ENCODE measurements around the gene KCNIP1.

KCNIP1 gene

DNA sequence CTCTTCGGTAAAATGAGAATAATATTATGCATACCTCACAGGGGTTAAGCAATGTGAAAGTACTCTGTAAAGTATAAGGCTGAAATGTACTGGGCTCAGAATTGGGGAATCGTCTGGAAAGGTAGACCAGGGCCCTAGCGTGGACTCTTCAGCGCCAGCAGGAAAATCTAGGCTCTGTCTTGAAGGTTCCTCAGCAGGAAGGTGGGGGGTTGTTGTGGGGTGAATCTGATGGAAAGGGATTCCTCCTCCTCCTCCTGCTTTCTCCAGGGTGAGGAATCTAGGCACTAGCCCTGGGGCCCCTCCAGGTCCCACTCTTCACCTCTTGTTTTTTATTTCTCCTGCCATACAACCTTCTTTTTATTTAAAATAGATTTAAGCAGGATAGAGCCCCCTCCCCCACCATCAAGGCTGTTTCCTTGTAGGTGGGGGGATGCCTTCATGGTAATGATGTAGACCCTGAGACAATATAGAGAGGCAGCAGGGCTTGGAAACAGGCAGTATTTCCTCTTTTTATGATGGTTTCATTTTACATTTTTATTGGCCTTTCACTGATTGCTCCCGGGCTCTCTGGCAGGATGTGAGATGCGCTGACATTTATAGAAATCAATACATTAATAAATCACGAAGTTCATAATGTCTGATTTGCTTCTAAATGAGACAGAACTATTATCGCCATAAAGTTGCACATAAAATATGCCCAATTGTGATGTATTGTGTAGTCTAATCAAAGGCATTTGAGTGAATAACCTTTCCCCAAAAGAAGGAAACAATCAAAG, 200.8 kb downstream of the KCNIP1 start:
- peaks cover 4% of the 10 kb centered on the region for H3K27me3 Mint-ChIP-seq
- no peak overlapping the region for H3K27ac Mint-ChIP-seq
- H3K9me3 Mint-ChIP-seq = peaks cover 3% of the 10 kb centered on the region
- no peaks in the 10 kb centered on the region for H3K4me1 Mint-ChIP-seq
- H3K4me3 Mint-ChIP-seq = no peak overlapping the region
- no peaks in the 10 kb centered on the region for H3K36me3 Mint-ChIP-seq
- DNase-seq (ENCODE audit: low spot score in 2 of 2) (no peak), ATAC-seq (ENCODE audit: low read depth) (no peak)

DNA sequence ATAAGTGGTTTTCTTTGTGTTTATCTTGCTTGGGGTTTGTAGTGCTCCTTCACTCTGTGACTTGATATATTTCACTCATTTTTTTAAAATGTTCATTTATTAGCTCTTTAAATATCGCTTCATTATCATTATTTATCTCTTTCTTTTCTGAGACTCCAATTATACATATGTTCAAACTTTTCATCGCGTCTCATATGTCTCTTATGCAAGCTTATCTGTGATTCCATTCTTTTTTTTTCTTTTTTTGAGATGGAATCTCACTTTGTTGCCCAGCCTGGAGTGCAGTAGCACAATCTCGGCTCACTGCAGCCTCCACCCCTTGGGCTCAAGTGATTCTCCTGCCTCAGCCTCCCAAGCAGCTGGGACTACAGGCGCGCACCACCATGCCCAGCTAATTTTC, 205.8 kb downstream of the KCNIP1 start:
- peaks cover 5% of the 10 kb centered on the region for H3K27me3 Mint-ChIP-seq
- no peaks in the 10 kb centered on the region for H3K4me1 Mint-ChIP-seq
- H3K27ac Mint-ChIP-seq = no peak overlapping the region
- DNase-seq (ENCODE audit: low spot score in 2 of 2) (no peak), ATAC-seq (ENCODE audit: low read depth) (no peak)
- peaks cover 9% of the 10 kb centered on the region for H3K9me3 Mint-ChIP-seq
- H3K4me3 Mint-ChIP-seq = no peak overlapping the region
- H3K36me3 Mint-ChIP-seq = no peaks in the 10 kb centered on the region

DNA sequence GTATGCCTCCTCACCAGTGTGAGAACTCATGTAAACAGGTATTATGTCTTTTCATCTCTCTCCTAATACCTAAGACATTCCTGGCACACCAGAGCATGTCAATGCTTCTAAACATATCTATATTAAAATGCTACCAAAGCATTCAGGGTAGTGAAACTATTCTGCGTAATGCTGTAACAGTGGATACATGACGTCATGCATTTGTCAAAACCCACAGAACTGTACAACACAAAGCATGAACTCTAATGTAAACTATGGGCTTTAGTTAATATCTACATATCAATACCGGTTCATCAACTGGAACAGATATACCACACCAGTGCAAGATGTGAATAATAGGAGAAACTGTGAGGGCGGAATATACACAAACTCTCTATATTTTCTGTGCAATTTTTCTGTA, 207.5 kb downstream of the KCNIP1 start:
- Mint-ChIP-seq H3K4me3 (no peak overlapping the region), H3K4me1 (no peaks in the 10 kb centered on the region), H3K9me3 (peaks cover 9% of the 10 kb centered on the region)

DNA sequence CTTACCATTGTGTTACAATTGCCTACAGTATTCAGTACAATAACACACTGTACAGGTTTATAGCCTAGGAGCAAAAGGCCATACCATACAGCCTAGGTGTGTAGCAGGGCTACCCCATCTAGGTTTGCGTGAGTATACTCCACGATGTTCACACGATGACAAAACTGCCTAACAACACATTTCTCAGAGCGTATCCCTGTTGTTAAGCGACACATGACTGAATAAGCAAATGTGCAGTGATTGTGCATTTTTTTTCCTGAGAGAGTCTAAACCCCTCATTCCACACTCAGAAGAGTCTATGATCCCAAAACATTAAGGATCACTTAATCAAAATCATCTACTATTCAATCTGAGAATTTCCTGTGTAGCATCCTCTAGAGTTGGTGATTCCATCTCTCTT, 211.3 kb downstream of the KCNIP1 start:
- Mint-ChIP-seq H3K9me3 (peaks cover 6% of the 10 kb centered on the region), H3K36me3 (no peaks in the 10 kb centered on the region), H3K4me3 (no peak overlapping the region), H3K4me1 (no peaks in the 10 kb centered on the region), H3K27ac (no peak overlapping the region), H3K27me3 (peaks cover 14% of the 10 kb centered on the region)
- ATAC-seq (ENCODE audit: low read depth) (no peak), DNase-seq (ENCODE audit: low spot score in 2 of 2) (no peak)

More for the DNA sequence above, 207.5 kb downstream of the KCNIP1 start:
- DNase-seq (ENCODE audit: low spot score in 2 of 2) (no peak), ATAC-seq (ENCODE audit: low read depth) (no peak)
- H3K36me3 Mint-ChIP-seq = no peaks in the 10 kb centered on the region
- no peak overlapping the region for H3K27ac Mint-ChIP-seq
- peaks cover 8% of the 10 kb centered on the region for H3K27me3 Mint-ChIP-seq

DNA sequence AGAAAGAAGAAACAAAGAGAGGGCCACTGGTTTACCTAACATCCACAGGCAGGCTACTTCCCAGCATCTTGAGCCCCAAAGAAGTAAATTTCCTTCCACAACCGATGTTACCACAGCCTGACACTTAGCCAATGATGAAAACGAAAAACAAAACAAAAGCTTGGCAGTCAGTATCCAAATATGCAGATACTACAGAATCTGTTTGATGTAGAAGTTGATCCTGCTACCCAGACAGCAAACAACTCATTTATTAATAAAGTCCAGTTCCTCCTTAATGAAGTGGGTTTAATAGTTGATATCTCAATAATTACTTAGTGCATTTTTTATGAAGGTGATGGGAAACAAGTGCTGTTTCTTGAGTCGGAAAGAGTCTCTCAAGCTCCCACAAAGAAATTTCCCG, 212.6 kb downstream of the KCNIP1 start:
- Mint-ChIP-seq H3K4me1 (no peaks in the 10 kb centered on the region), H3K36me3 (no peaks in the 10 kb centered on the region), H3K9me3 (no peaks in the 10 kb centered on the region), H3K4me3 (no peak overlapping the region), H3K27me3 (peaks cover 12% of the 10 kb centered on the region), H3K27ac (no peak overlapping the region)
- ATAC-seq (ENCODE audit: low read depth) (no peak), DNase-seq (ENCODE audit: low spot score in 2 of 2) (no peak)

DNA sequence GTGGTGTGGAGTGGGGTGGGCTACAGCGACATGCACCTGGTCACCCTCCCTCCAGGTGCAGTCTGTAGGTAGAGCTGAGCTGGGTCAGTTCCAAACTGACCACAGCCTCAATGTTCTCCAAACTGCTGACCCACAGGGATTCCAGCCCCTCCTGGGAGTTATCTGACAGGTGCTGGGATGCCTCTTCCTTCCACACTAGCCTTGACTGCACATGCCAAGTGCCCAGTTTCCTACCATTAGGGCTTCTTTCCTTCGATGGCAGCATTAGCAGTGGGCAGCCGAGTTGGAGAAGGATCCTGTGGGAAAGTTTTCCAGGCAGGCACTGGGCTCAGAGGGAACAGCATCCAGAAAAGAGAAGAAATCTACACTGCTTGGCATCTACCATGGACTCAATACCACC, 215.7 kb downstream of the KCNIP1 start:
- no peaks in the 10 kb centered on the region for H3K36me3 Mint-ChIP-seq
- H3K27ac Mint-ChIP-seq = no peak overlapping the region
- H3K4me1 Mint-ChIP-seq = no peaks in the 10 kb centered on the region
- peaks cover 19% of the 10 kb centered on the region for H3K27me3 Mint-ChIP-seq
- DNase-seq (ENCODE audit: low spot score in 2 of 2) (no peak), ATAC-seq (ENCODE audit: low read depth) (no peak)
- H3K4me3 Mint-ChIP-seq = no peak overlapping the region
- no peaks in the 10 kb centered on the region for H3K9me3 Mint-ChIP-seq

DNA sequence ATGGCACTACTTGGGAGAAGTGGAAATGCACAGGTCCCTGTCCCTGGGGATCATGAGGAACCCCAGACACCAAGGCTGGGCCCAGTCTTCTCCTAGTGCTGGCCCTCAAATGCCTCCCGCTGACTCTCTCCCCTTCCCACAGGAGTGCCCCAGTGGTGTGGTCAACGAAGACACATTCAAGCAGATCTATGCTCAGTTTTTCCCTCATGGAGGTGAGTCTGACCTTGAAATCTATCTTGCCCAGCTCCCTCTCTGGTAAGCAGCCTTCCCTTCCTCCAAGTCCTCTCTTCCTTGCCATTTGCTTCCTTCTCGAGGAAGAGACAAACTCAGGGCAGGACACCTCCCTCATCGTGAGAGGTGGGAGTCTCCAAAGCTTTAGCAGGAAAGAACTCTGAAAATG, 216.4 kb downstream of the KCNIP1 start:
- Mint-ChIP-seq H3K36me3 (no peaks in the 10 kb centered on the region), H3K27ac (no peak overlapping the region)

DNA sequence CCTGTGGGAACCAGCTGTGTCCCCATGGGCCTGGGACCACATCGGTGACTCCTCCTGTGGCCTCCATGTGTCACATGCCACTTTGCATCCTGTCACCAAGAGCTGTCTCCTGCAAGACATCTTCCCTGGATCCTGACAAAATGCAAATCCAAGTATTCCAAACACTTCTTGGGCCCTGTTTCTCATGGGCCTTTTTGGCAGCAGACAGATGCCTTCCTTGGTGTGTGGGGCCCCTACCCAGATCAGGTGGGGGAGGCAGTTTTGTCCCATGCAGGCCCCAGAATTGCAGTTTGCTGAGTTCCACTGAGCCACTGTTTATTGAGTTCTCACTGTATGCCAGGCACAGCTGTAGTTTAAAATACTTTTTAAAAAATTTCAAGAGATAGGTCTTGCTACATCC, 217.2 kb downstream of the KCNIP1 start:
- no peak overlapping the region for H3K27ac Mint-ChIP-seq

More for the DNA sequence above, 216.4 kb downstream of the KCNIP1 start:
- no peaks in the 10 kb centered on the region for H3K4me1 Mint-ChIP-seq
- H3K4me3 Mint-ChIP-seq = no peak overlapping the region
- H3K9me3 Mint-ChIP-seq = no peaks in the 10 kb centered on the region
- DNase-seq (ENCODE audit: low spot score in 2 of 2) = no peak
- H3K27me3 Mint-ChIP-seq = peaks cover 19% of the 10 kb centered on the region
- ATAC-seq (ENCODE audit: low read depth) = no peak

DNA sequence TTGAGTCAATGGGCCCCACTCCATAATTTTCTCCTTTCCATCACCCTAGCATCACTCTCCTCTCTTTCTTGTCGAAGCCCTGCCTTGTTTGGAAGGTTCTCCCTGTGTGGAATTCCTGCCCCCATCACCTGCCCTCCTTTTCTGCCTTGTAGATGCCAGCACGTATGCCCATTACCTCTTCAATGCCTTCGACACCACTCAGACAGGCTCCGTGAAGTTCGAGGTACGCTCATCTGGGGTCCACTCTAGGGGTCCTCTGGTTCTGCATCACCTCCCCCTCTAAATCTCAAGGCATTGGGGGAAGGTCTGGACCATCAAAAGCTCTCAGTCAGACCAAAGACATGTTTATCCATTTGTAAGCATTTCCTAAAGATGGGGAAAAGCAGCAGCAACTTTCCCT, 217.9 kb downstream of the KCNIP1 start:
- Mint-ChIP-seq H3K27me3 (peaks cover 16% of the 10 kb centered on the region), H3K36me3 (no peaks in the 10 kb centered on the region), H3K4me1 (no peaks in the 10 kb centered on the region), H3K27ac (no peak overlapping the region), H3K4me3 (no peak overlapping the region), H3K9me3 (no peaks in the 10 kb centered on the region)
- DNase-seq (ENCODE audit: low spot score in 2 of 2) (no peak), ATAC-seq (ENCODE audit: low read depth) (no peak)

More for the DNA sequence above, 217.2 kb downstream of the KCNIP1 start:
- Mint-ChIP-seq H3K36me3 (no peaks in the 10 kb centered on the region), H3K4me1 (no peaks in the 10 kb centered on the region), H3K4me3 (no peak overlapping the region), H3K9me3 (no peaks in the 10 kb centered on the region), H3K27me3 (peaks cover 16% of the 10 kb centered on the region)
- ATAC-seq (ENCODE audit: low read depth) (no peak), DNase-seq (ENCODE audit: low spot score in 2 of 2) (no peak)

DNA sequence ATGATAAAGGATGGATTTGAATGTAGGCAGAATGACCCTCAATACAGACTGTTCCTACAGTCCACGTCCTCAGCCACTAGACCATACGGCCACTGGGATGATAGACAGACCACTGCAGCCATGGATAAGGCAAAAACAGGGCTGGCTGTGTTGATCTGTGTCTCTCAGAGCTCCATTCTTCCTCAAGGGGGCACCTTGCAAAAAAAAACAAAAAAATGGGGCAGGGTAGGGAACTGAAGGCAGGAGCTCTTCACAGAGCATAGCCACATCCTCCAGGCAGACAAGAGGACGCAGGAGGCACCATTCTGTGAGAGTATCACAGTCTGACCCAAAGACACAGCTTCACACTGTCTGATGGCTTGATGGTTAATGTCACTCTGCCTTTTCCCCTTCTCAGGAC, 218.5 kb downstream of the KCNIP1 start:
- H3K9me3 Mint-ChIP-seq = no peaks in the 10 kb centered on the region
- H3K27me3 Mint-ChIP-seq = peaks cover 16% of the 10 kb centered on the region
- ATAC-seq (ENCODE audit: low read depth) (no peak), DNase-seq (ENCODE audit: low spot score in 2 of 2) (no peak)
- H3K27ac Mint-ChIP-seq = no peak overlapping the region
- H3K4me1 Mint-ChIP-seq = no peaks in the 10 kb centered on the region
- H3K36me3 Mint-ChIP-seq = no peaks in the 10 kb centered on the region
- no peak overlapping the region for H3K4me3 Mint-ChIP-seq

DNA sequence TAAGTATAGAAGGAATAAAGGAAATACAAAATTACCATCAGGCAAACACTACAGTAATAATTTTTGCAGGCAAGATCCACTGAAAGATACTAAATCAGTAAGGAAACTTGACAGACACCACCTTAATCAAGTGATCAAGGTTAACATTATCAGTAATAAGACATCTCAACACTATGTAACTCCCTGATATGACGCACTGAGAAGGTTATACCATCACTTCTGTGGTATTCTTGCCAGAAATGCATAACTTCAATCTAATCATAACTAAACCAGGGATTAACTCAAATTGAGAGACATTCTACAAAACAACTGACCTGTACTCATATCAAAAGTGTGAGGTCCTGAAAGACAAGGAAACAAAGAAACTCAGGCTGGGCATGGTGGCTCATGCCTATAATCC, 227.2 kb downstream of the KCNIP1 start:
- Mint-ChIP-seq H3K27me3 (peaks cover 2% of the 10 kb centered on the region), H3K36me3 (no peaks in the 10 kb centered on the region), H3K9me3 (peaks cover 5% of the 10 kb centered on the region), H3K4me1 (no peaks in the 10 kb centered on the region), H3K27ac (no peak overlapping the region), H3K4me3 (no peak overlapping the region)
- ATAC-seq (ENCODE audit: low read depth) = no peak
- DNase-seq (ENCODE audit: low spot score in 2 of 2) = no peak

DNA sequence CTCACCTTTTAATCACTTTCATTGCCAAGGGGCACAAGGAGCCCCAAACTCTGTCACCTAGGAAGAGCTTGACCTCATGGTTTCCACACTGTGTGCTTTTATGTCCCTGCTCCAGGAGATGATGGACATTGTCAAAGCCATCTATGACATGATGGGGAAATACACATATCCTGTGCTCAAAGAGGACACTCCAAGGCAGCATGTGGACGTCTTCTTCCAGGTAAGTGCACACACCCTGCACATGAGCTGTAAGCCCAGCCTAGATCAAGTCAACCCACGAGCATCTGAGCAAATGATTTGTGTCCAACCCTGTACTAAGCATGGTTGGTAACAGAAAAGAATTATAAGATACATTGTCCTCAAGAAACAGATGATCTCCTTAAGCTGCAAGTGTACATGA, 228.9 kb downstream of the KCNIP1 start:
- H3K27me3 Mint-ChIP-seq = peaks cover 2% of the 10 kb centered on the region
- peaks cover 5% of the 10 kb centered on the region for H3K9me3 Mint-ChIP-seq
- DNase-seq (ENCODE audit: low spot score in 2 of 2) (no peak), ATAC-seq (ENCODE audit: low read depth) (no peak)
- H3K4me3 Mint-ChIP-seq = no peak overlapping the region
- H3K36me3 Mint-ChIP-seq = no peaks in the 10 kb centered on the region
- H3K27ac Mint-ChIP-seq = no peak overlapping the region
- no peaks in the 10 kb centered on the region for H3K4me1 Mint-ChIP-seq

DNA sequence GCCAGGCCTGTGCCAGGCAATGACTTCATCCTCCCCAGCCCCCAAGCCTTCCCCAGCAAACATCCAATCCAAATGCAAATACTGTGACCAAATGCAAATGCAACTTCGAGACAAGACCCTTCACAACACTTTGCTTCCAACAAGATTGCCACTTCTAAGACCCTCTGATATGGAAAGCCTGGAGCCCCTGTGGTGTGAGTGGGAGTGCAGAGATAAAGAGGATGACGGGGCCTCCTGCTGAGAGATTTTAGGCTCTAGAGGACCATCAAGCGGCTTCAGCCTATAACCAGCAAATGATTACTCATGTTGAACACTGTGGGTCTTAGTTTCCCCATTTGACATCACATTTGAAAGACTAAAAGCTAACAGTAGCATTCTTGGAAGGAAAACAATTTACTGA, 233.1 kb downstream of the KCNIP1 start:
- H3K9me3 Mint-ChIP-seq = peaks cover 5% of the 10 kb centered on the region
- H3K27ac Mint-ChIP-seq = no peak overlapping the region
- no peak for ATAC-seq (ENCODE audit: low read depth)
- no peak for DNase-seq (ENCODE audit: low spot score in 2 of 2)
- H3K4me1 Mint-ChIP-seq = no peaks in the 10 kb centered on the region
- no peak overlapping the region for H3K4me3 Mint-ChIP-seq
- peaks cover under 1% of the 10 kb centered on the region for H3K27me3 Mint-ChIP-seq
- H3K36me3 Mint-ChIP-seq = no peaks in the 10 kb centered on the region

DNA sequence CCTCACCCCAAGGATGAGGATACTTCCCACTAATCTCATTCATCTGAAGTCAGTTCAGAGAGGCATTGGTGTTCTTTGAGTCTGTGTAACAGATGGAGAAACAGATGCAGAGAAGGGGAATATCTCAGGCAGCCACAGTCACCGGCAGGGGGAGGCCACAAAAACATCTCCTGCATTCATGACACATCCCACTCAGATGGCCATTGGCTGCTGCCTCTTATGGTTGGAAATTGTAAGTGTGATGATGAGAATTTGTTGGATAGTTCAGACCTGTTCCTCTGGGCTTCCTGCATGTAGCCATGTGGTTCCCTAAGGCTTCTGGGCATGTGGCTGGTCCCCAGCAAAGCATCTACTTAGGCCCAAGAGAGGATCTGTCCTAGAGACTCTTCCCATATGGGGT, 233.8 kb downstream of the KCNIP1 start:
- Mint-ChIP-seq H3K4me1 (no peaks in the 10 kb centered on the region), H3K4me3 (no peak overlapping the region), H3K27me3 (peaks cover 2% of the 10 kb centered on the region), H3K27ac (no peak overlapping the region), H3K36me3 (no peaks in the 10 kb centered on the region), H3K9me3 (peaks cover 5% of the 10 kb centered on the region)
- ATAC-seq (ENCODE audit: low read depth) (no peak), DNase-seq (ENCODE audit: low spot score in 2 of 2) (no peak)

DNA sequence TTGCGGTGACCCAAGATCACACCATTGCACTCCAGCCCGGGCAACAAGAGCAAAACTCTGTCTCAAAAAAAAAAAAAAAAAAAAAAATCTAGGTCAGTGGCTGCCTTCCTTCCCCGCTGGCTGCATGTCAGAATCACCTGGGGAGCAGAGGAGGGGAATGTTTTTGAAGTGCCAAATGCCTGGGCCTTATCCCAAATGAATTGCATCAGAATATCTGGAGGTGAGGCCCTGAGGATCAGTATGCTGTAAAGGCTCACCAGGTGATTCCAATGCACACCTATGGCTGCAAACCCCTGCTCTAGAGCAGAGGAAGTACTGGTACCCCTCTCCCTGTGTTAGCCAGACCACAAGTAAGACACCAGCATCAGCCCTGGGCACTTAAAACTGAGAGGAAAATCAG, 235.0 kb downstream of the KCNIP1 start:
- H3K36me3 Mint-ChIP-seq = no peaks in the 10 kb centered on the region
- no peak overlapping the region for H3K4me3 Mint-ChIP-seq
- DNase-seq (ENCODE audit: low spot score in 2 of 2) (no peak), ATAC-seq (ENCODE audit: low read depth) (no peak)
- no peak overlapping the region for H3K27ac Mint-ChIP-seq
- H3K27me3 Mint-ChIP-seq = peaks cover 2% of the 10 kb centered on the region
- no peaks in the 10 kb centered on the region for H3K4me1 Mint-ChIP-seq
- peaks cover 5% of the 10 kb centered on the region for H3K9me3 Mint-ChIP-seq

All from memory B cell (primary cell).